ENCODE results near the gene HAUS7.

Gene HAUS7

DNA sequence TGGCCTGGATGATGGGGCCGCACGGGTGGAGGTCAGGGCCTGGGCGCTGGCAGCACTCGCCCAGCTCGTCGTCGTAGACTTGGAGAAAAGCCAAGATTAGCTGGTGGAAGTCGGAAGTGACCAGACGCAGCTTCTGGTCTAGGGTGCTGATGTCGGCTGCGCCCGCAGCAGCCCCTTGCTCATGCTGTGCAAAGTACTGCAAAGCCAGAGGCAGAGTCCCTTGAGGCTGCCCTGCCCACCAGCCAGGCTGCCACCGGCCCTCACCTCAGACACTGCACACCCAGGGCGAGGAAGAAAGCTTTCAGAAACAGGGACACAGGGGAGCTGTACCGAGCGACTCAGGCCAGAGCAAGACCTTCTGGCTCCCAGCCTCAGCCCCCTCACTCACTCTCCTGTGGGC is 14.8 kb downstream of the HAUS7 start:
- no peak for DNase-seq (ENCODE audit: low read depth)

DNA sequence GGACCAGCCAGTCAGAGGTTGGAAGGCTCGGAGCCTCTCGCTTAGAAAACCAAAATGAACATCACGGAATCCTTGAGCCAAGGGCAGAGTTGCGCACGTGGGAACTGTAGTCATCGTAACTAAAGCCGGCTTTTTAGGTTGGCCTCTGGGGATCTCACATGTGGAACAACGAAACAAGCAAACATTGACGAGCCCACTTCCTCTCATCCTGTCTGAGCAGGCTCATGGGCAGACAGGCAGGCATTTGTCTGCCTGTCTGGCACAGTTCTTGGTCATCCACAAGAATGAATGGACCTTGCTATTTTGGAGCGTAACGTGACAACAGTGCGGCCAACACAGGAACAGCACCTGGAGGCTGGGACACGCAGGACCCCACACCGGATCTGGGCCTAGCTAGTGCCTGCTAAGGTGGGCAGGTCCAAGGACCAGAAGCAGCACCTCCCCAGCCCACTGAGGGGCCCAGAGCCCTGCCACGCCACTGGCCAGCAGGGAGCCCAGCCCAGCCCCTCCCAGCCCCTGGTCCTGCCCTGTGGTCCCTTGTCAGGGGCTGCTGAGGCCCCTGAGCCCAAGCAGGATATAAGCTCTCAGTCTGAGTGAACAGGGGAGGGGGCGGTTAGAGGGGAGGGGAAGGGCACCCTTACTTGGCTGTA is 15.3 kb downstream of the HAUS7 start:
- no peak for DNase-seq (ENCODE audit: low read depth)

DNA sequence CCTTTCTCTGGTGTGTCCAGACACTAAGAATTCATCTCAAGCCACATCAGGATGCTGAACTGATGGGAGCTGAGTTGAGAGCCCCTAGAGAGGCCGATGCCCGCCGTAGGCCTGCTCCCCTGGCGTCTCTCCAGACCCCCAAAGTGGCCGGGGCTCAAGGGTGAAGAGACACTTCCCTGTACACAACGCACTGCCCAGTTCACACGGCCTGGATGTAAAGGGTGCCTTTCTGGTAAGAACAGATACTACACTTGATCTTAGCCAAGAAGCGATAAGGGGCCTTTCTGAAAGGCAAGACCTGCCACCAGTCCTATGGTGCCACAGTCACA is 19.5 kb downstream of the HAUS7 start:
- no peak for DNase-seq (ENCODE audit: low read depth)

DNA sequence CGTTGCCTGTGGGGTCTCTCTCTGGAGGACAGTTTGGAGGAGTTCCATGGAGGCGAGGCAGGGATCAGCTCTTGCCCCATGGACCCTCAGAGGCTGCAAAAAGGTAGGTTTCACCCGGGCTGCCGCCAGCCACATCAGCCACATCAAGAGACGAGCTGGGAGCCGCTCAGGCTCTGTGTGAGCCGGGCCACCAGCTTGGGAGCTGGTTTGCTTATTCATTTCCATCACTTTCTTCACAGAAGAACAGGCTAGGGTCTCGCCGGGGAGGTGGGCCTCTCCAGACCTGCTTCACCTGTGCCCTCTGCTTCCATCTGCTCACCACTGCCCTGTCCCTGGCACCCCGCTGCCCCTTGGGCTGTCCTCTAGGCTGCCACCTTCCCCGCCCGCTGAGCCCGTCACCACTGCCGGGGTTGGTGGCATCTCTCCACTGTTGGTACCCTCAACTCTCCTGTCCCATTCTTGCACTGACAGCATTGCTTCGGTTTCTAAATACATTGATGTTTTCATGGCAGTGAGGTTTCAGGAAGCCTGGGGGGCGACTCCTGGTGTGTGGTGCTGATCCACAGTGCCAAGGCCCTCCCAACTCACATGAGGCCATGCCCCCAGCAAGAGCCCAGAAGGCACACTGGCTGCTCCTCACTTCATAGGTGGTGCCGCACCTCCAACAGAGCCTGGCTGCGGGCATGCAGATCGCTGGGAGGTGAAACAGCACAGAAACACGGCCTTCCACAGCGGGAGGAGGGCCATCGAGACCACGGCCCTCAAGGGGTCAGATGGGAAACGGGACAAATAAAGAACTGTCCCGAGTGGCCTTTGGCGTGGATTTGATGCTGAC is 20.0 kb downstream of the HAUS7 start:
- DNase-seq (ENCODE audit: low read depth) = no peak

- no peak for DNase-seq (ENCODE audit: low read depth)
Measured at GRCh38 chrX:153449368-153450113, 20.8 kb downstream of the HAUS7 start.

GRCh38 chrX:153448556-153449367 is 21.6 kb downstream of the HAUS7 start:
- no peak for DNase-seq (ENCODE audit: low read depth)

- no peak for DNase-seq (ENCODE audit: low read depth)
Measured at GRCh38 chrX:153447581-153447960, 22.8 kb downstream of the HAUS7 start.

- no peak for DNase-seq (ENCODE audit: low read depth)
Measured at GRCh38 chrX:153446950-153447580, 23.3 kb downstream of the HAUS7 start.

- no peak for DNase-seq (ENCODE audit: low read depth)
Measured at GRCh38 chrX:153446636-153446936, 23.8 kb downstream of the HAUS7 start.

DNA sequence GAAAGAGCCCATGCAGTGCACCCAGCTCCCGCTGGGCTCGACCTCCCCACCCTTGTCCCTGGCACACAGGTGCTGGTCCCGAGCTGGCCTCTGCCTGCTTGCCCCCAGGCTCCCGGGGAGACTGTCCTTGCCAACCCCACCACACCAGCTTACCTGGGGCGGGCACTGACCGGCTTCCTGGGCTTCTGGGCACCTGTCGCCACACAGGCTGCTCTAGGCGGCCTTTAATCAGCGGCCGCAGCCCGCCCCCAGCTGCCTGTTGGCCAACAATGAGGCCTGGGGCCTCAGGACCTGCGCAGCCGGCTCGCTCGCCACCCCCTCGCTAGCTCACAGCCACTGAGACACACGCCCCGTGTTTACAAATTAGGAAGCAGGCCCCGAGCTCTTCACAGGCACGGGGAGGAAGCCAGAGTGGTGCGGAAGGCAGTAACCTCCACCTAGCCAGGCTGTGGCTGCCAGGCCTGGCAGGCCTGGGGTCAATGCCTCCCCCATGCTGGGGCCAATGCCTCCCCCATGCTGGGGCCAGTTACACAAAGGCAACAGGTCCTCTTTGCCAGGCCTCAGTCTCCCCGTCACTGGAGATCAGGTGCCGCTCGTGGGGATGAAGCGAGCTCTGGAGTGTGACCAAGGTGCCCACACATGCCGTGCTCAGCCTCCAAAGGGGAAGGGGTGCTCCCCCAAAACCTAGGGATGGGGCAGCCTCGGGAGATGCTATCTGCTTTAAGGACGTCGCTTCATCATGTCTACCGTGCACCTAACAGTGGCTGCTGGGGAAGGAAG is 24.3 kb downstream of the HAUS7 start, which contains the start of gene TREX2:
TREX2 (minus strand) TSS at position 201 of the 780 bp plus-strand sequence. CDS start 626 bp downstream, outside the sequence.
- no peak for DNase-seq (ENCODE audit: low read depth)

DNA sequence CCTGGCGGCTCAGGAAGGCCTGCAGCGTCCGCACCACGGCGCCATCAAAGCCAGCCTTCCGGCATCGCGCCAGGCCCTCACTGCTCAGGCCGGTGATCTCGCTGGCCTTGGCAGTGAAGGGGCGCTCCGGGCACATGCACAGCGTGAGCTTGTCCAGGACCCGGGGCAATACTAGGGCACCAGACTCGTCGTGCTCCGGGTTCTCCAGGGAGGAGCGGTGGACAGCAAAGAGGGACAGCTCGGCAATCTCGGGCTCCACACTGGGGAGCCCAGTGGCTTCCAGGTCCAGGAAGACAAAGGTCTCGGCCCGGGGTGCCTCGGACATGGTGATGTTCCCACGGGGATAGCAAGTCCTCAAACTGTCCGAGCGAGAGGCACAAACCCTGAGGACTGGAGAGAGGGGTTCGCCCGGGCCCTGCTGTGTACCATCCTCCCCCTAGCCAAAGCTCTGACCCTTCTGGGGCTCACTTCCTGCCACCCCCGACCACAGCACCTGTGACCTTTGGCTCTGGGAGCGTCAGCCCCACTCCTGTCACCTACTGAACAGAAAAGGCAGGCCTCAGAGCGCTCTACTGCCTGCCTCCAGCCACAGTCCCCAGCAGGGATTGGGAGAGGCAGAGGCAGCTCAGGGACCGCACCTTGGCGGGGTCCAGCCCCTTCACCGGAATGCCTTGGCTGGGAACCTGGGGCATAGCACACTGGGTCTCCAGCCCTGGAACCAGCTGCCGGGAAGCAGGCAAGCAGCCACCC is 25.1 kb downstream of the HAUS7 start:
- no peak for DNase-seq (ENCODE audit: low read depth)

DNA sequence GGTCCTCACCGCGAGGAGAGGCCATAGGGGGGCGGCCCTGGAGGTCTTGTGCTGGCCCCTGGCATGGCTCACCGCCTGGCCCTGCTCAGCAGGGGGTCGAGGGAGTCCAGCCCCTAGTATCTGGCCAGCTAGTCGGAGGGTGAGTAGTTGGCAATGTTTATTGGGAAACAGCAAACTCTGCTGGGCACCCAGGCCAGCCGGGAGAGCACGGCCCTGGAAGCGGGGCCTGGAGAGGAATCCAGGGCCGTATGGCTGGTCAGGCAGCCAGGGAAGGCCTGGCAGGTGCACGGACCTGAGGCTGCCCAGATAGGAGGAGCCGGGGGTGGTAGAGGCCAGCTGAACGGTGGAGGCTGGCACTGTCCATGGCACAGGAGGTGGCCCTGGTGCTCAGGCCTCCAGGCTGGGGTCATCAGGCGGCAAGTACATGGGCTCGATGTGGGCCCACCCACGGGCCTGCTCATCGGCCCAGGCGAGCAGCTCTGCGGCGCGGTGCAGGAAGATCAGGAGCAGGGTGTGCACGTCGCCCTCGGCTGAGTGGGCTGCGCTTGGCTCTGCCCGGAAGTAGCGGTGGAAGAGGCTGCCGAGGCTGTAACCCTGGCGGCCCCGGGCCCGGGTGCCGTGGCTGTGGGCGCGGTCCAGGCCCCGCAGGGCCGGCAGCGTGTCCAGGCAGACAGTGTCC is 25.9 kb downstream of the HAUS7 start:
- DNase-seq (ENCODE audit: low read depth) = no peak

GRCh38 chrX:153443476-153444332 is 26.7 kb downstream of the HAUS7 start:
- no peak for DNase-seq (ENCODE audit: low read depth)

GRCh38 chrX:153442463-153442862 is 27.9 kb downstream of the HAUS7 start:
- no peak for DNase-seq (ENCODE audit: low read depth)

DNA sequence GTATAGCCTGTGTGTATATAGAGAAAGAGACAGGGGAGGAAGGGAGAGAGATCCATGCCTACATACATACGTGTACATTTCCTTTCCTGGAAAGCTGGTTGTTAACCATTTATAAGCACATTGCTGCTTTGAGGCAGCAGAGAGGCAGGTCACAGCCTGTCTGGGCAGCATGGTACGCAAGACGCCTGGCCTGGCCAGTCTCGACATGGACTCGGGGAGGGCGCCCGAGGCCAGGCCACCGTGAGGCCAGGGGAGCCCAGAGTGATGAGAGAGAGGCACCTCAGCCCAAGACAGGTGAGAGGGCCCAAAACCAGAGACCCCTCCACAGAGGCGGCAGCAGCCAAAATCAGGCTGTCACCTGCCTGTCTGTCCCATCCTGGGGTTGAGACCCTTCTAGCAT is 28.4 kb downstream of the HAUS7 start:
- no peak for DNase-seq (ENCODE audit: low read depth)

- no peak for DNase-seq (ENCODE audit: low read depth)
Measured at GRCh38 chrX:153441296-153441695, 29.1 kb downstream of the HAUS7 start.

DNA sequence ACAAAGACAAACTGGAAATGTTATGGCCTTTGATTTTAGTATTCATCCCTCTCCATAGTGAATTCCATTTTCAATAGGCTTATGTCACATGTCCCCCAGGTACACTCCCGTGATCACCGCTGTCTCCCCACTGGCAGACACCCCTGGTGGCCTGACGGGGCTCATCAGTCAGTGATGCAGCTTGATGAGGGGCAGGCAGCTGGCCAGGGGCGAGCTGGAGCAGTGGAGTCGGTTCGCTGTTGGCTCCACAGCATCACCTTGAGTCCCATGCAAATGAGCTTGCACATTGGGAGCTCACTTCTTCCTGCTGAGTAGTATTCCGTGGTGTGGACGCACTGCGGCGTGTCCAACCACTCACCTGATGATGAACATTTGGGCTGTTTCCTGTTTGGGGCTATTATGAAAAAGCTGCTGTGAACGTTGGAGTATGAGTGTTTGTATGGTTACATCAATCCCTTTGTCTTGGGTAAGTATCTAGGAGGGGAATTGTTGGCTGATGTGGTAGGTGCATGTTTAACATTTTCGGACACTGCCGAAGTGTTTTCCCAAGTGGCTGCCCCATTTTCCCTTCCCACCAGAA is 29.7 kb downstream of the HAUS7 start:
- no peak for DNase-seq (ENCODE audit: low read depth)

- DNase-seq (ENCODE audit: low read depth) = no peak
Measured at GRCh38 chrX:153439977-153440376, 30.4 kb downstream of the HAUS7 start.
